WTC11 (cell line): ENCODE data around the gene INPP4B.

ENCODE experiments used
- AFF4 ChIP-seq: sonication (generic); formaldehyde crosslinking; IDR thresholded peaks from 2 replicates; pipeline ENCODE4 v1.8.1; 2023; ENCODE audit warnings: mild to moderate bottlenecking, missing genetic modification reagents, borderline replicate concordance
- ATF1 ChIP-seq: sonication (generic); formaldehyde crosslinking; IDR thresholded peaks from 2 replicates; pipeline ENCODE4 v1.8.1; 2023; ENCODE audit warnings: mild to moderate bottlenecking, moderate library complexity, missing genetic modification reagents
- ATF6 ChIP-seq: sonication (generic); formaldehyde crosslinking; IDR thresholded peaks from 2 replicates; pipeline ENCODE4 v1.8.1; 2023; ENCODE audit warnings: mild to moderate bottlenecking, missing genetic modification reagents
- CTCF ChIP-seq: fragments of 200-600 bp; IDR thresholded peaks from 2 replicates; pipeline ENCODE4 v1.8.0; 2022; ENCODE audit warnings: antibody characterized with exemption
- JUN ChIP-seq: sonication (generic); formaldehyde crosslinking; IDR thresholded peaks from 2 replicates; pipeline ENCODE4 v1.8.0; 2023; ENCODE audit warnings: mild to moderate bottlenecking, missing genetic modification reagents
- KAT7 ChIP-seq: sonication (generic); formaldehyde crosslinking; IDR thresholded peaks from 2 replicates; pipeline ENCODE4 v1.8.1; 2023; ENCODE audit warnings: missing genetic modification reagents, mild to moderate bottlenecking, borderline replicate concordance
- NFYB ChIP-seq: sonication (generic); formaldehyde crosslinking; conservative IDR thresholded peaks from 2 replicates; pipeline ENCODE4 v1.8.0; 2022; ENCODE audit warnings: low read depth, missing genetic modification reagents
- SMAD4 ChIP-seq: sonication (generic); formaldehyde crosslinking; IDR thresholded peaks from 2 replicates; pipeline ENCODE4 v1.8.0; 2022; ENCODE audit warnings: mild to moderate bottlenecking, missing genetic modification reagents
- ZBTB43 ChIP-seq: sonication (generic); formaldehyde crosslinking; IDR thresholded peaks from 2 replicates; pipeline ENCODE4 v1.8.1; 2023; ENCODE audit warnings: mild to moderate bottlenecking, missing genetic modification reagents

GRCh38 chr4:142383354-142383753, 462.7 kb downstream of the INPP4B start:
- TF ChIP-seq CTCF (no peak), ZBTB43 (CRISPR knock-in tag) (no peak), JUN (CRISPR knock-in tag) (no peak), NFYB (no peak), ATF6 (CRISPR knock-in tag) (no peak), KAT7 (no peak), AFF4 (CRISPR knock-in tag) (no peak), ATF1 (CRISPR knock-in tag) (no peak), SMAD4 (CRISPR knock-in tag) (no peak)
